HG03460 (cell line): ENCODE data around the gene PYHIN1.
"Not testable (repeated sequence)": the region's sequence is repeated elsewhere in the genome, so short reads cannot be mapped to it uniquely, and the experiment has no call there.

Experiments
- ATAC-seq: cut with Tn5 transposase; IDR thresholded peaks from one replicate; pipeline ENCODE4 v1.9.1; 2021; ENCODE audit not compliant: unreplicated experiment

PYHIN1 gene

DNA sequence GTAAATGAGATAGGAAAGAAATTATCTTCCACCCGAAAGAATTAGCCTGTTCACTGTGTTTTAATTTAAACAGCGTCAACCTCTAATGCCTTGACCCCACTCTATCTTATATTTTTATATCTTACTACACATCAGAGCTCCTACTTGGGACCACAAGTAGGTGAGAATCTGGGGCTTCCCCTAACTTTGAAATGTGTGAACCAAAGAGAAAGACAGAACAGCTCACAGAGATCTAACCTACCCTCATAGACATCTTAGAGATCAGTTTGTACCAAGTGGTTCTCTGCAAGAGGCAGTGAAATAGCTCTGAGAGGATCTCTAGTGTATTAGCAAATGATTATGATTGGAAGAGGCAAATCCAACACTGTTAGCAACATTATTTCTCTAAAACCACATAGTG is 47.4 kb downstream of the PYHIN1 start:
- no peak for ATAC-seq

DNA sequence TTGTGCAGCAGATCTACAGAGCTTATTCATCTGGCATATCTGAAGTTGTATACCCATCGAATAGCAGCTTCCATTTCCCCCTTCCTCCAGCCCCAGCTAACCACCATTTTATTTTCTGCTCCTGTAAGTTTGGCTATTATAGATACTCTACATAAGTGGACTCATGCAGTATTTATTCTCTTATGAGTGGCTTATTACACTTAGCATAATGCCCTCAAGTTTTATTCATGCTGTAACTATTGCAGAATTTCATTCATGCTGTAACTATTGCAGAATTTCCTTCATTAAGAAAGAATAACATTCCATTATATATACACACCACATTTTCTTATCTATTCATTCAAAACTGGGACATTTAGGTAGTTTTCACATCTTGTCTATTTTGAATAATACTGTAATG is 47.9 kb downstream of the PYHIN1 start:
- no peak for ATAC-seq

GRCh38 chr1:158983235-158983634 is 51.9 kb downstream of the PYHIN1 start:
- ATAC-seq, result no peak

GRCh38 chr1:158984386-158984785 is 53.0 kb downstream of the PYHIN1 start:
- ATAC-seq, result no peak

GRCh38 chr1:158989424-158989823 is 58.1 kb downstream of the PYHIN1 start:
- no peak for ATAC-seq

- no peak for ATAC-seq
Measured at GRCh38 chr1:158992787-158993312, 61.5 kb downstream of the PYHIN1 start.

GRCh38 chr1:158996998-158997397 is 65.6 kb downstream of the PYHIN1 start:
- ATAC-seq, result no peak

DNA sequence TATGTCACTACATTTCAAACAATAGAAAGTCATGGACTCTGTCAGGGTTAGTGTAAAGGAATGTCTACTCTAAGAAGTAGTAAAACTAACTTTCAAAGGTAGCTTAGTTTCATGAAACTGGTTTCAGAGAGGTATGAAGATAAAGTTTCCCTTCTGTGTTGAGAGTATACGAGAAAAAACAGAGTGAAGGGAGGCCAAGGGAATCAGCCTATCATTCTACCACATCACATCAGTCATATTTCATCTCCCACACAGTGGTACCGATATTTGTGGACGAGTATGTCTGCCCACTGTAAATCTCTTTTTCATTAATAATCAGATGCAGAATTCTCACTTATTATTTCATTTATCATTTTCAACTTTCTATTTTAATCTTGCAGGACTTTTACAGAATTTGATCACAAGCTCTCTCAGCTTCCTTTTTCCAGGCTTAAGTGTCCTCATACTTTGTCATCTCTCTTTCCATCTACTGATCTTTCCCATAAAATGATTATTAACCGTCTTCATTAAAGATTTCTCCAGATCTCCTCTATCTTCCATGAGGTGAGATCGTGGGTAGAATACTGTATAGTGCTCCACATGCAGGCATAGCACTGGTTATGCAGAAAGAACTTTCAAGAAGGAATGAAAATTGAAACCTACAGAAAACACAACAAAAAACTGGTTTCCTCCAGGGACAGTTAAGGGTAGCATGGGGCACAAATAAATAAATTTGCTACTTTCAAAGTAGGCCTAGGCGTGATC is 66.9 kb downstream of the PYHIN1 start:
- no peak for ATAC-seq

GRCh38 chr1:158998781-158999161 is 67.4 kb downstream of the PYHIN1 start:
- no peak for ATAC-seq

- ATAC-seq, result no peak
Measured at GRCh38 chr1:158999316-159000069, 68.1 kb downstream of the PYHIN1 start.

DNA sequence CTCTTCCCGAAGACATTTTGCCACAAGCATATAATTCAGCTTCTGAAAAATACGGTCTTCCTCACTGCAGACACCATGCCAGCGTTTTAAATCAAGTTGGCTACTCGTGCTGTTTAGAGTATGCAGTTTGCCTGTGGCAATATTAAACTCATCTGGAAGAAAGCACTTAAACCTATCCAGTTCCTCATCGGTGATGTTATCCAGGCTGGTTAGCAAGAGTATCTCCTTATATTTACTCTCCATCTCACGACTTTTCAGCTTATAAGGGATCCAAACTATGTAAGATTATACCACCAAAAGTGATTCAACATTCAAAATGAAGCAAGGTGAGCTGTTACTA is 68.7 kb downstream of the PYHIN1 start:
- ATAC-seq, result no peak

DNA sequence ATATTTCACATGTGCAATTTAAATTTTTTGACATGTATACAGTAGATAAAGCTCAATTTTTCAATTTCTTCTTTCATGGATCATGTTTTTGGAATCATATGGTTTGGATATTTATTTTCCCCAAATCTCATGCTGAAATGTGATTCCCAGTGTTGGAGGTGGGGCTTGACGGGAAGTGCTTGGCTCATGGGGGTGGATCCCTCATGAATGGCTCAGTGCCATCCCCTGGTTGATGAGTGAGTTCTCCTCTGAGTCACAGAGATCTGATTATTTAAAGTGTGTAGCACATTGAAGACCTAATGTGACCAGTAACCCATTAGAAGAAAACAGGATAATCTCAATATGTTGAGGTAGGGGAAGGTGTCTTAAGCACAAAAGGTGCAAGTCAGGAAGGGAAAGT is 69.3 kb downstream of the PYHIN1 start:
- ATAC-seq, result no peak

DNA sequence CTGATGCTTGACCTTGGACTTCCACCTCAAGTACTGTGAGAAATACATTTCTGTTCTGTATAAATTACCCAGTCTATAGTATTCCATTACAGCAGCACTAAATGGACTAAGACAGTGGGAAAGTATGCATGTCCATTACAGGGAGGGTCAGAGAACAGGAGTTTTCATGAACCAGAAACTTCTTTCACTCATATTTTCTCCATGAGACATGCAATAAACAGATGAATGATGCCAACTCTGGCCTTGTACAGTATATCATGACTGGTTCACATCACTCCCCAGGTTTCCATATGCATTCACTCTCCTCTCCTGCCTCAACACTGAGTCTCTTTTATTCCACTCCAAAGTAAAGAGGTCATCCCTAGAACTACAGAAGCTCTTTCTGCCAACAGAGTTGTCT is 73.8 kb downstream of the PYHIN1 start:
- ATAC-seq, result no peak

DNA sequence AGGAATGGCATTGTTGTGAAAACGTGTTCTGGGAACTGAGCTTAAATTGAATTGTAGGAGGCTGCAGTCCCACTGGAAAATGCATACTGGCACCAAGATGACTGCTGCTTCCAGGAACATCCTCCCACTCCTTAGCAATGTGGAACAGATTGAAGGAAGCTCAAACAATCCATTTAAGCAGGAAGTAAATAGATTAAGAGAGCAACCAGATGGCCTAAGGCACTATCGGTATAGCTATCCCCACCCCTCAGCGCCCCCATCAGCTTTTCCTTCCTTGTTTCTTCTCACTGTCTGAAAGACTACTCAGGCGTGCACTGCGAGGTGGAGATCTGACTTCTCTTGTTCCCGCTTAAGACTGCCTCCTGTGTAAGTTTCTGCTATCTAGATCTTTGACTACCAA is 74.3 kb downstream of the PYHIN1 start:
- no peak for ATAC-seq

DNA sequence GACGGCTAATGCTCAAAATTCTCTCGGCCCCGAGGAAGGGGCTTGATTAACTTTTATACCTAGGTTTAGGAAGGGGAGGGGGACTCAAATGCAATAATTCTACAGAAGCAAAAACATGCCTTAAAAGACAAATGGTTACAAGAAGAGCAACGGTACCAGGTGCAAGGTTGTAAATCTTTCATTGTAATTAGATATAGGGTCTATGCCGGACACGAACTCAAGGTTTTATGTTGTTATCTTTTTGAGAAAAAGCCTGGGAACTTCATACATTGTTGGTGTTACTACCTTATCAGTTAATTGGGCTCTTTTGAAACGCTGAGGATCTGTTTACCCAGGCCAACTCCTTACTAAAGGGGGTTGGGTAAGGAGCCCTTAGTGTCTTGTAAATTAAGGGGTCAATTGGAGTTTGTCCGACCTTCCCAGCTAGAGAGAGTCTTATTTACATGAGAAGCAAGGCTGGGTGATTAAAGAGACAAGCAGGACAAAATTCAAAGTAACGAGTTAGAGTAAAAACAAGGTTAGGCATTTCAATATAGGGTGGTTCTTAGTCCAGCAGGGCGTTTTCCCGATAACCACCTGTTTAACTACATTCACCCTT is 75.0 kb downstream of the PYHIN1 start:
- ATAC-seq, result not testable (repeated sequence)

DNA sequence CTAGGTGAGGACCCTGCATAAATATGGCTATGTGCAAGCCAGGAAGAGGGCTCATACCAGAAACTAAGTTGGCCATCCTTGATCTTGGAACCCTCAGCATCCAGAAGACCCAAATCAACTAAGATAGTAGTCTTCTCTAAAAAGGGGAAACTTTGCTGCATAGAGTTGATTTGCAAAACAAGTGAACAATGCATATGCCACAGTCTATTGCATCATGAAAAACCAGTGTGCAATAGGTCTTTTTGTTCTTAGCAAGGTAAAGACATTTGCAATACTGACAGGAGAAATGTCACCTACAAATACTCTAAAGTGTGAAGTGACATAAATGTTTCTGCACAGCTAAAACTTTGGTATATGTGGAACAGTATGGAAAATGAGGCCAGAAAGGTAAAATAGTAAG is 76.4 kb downstream of the PYHIN1 start:
- ATAC-seq, result no peak

DNA sequence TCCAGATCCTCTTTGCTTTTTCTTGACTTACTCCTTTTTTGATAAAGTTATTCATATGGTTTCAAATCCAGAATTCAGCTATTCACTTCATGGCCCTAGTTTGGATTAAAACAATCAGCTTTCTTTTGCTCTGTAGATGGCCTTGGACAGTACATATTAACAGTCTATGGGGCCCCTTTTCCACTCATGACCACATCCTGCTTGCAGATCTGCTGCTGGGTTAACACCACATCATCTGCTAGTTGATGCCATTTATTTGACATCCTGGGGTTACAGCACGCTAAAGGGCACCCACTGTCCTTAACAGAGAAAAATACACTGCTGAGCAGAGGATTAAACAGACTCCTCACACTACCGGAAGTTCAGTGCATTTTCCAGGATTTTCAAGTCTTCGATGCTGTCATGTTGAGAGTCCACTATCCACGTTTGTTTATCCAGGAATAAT is 77.4 kb downstream of the PYHIN1 start:
- peak; percentile 74 for ATAC-seq

DNA sequence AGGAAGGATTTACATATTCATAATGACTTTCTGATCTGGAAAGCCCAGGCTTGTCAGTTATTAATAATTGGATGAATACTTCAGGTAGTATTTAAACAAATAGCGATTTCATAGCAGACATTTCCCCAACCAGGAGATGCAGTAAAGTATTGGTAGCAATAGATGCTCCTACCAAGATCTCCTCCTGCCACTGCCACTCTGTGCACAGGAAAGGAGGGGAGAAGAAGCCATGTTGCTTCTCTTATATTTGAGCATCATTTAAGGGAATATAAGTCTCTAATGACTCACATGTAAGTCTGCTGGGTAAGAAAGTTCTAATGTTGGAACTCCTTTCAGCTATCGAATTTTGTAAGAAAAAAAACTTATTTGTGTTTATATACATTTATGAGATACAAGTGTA is 77.9 kb downstream of the PYHIN1 start:
- no peak for ATAC-seq

DNA sequence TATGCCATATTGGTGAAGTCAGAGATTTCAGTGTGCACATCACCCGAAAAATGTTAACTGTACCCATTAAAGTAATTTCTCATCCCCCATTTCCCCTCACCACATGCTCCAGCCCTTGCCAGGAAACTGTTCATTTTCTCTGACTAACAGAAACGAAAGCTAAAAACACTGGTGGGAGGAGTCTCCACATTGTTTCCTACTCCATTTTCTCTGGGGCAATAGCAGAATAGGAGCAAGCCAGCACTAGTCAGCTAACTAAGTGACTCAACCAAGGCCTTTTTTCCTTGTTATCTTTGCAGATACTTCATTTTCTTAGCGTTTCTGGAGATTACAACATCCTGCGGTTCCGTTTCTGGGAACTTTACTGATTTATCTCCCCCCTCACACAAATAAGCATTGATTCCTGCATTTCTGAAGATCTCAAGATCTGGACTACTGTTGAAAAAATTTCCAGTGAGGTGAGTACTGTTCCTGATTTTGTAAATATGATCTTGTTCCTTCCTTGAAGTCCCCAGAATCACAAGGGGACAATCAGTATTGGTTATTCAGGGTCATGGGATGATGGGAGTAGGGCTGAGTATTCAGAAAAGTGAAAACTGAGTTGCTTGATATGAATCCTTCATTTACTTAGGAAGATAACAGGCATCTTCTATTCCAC is 78.5 kb downstream of the PYHIN1 start, which contains the start of gene IFI16:
Gene IFI16 (plus strand): TSS at position 204 of the 658 bp plus-strand sequence. CDS start 4,774 bp downstream, outside the sequence.
- peak; percentile 66 for ATAC-seq

GRCh38 chr1:159010391-159010790 is 79.0 kb downstream of the PYHIN1 start:
- ATAC-seq, result no peak

GRCh38 chr1:159011001-159011400 is 79.6 kb downstream of the PYHIN1 start:
- ATAC-seq, result not testable (repeated sequence)
